T-helper 17 cell (primary cell): ENCODE data around the gene GIMAP6. TPM values are rescaled to one million over a fixed set of nuclear protein-coding genes. Genes with fewer than 3 reads are reported as not detected.
"Not testable (repeated sequence)": the region's sequence is repeated elsewhere in the genome, so short reads cannot be mapped to it uniquely, and the experiment has no call there.

Experiments
- ATAC-seq: fragments of 150-1000 bp; cut with Tn5 transposase; 2 replicates; pipeline ENCODE4 v1.10.0; 2021; ENCODE audit warnings: mild to moderate bottlenecking, moderate library complexity
- DNase-seq, 3 donors: peaks; one replicate each; pipeline versions ENCODE4 v3.0.0 to v3.0.0-alpha.2; 2020 to 2021
- H3K9me3 ChIP-seq: one replicate; pipeline ENCODE4 v1.7.0; 2013; ENCODE audit warnings: low read length, mild to moderate bottlenecking; ENCODE audit not compliant: control insufficient read depth, poor library complexity, severe bottlenecking
- H3K27ac Mint-ChIP-seq: one replicate; pipeline ENCODE4 v1.8.0; 2022; ENCODE audit warnings: mild to moderate bottlenecking, moderate library complexity, mixed read lengths
- H3K27me3 Mint-ChIP-seq: one replicate; pipeline ENCODE4 v1.8.0; 2022; ENCODE audit warnings: mixed read lengths
- H3K36me3 Mint-ChIP-seq: one replicate; pipeline ENCODE4 v1.8.0; 2022; ENCODE audit warnings: low read depth, mixed read lengths
- H3K4me1 Mint-ChIP-seq: one replicate; pipeline ENCODE4 v1.8.0; 2022; ENCODE audit warnings: mild to moderate bottlenecking, mixed read lengths
- H3K4me3 Mint-ChIP-seq: one replicate; pipeline ENCODE4 v1.8.0; 2022; ENCODE audit warnings: mild to moderate bottlenecking, moderate library complexity, mixed read lengths
- total RNA-seq, 4 donors: library from RNA in 2 of 4; stranded (reverse) in 2 of 4; gene quantifications; one replicate each; pipeline ENCODE4 v1.2.3 and lab custom pipeline; 2022 to 2026

The GIMAP6 gene
- total RNA-seq, 2 donors from 2014 or later: 25.5 to 48.3 TPM

- no peak overlapping the region for H3K4me3 Mint-ChIP-seq
- no peak for DNase-seq
- H3K36me3 Mint-ChIP-seq: peaks cover 5% of the 10 kb centered on the region
- peaks cover 9% of the 10 kb centered on the region for H3K4me1 Mint-ChIP-seq
- H3K9me3 ChIP-seq: peaks cover 3% of the 10 kb centered on the region
- ATAC-seq: no peak
- H3K27ac Mint-ChIP-seq: no peak overlapping the region
- no peaks in the 10 kb centered on the region for H3K27me3 Mint-ChIP-seq
Measured at GRCh38 chr7:150595361-150595760, 36.8 kb downstream of the GIMAP6 start.

GRCh38 chr7:150594805-150595204 is 37.4 kb downstream of the GIMAP6 start:
- Mint-ChIP-seq H3K4me1 (peaks cover 11% of the 10 kb centered on the region), H3K27ac (no peak overlapping the region), H3K36me3 (peaks cover 5% of the 10 kb centered on the region), H3K27me3 (no peaks in the 10 kb centered on the region), H3K4me3 (no peak overlapping the region)
- no peak for ATAC-seq
- DNase-seq: no peak
- peaks cover 3% of the 10 kb centered on the region for H3K9me3 ChIP-seq

GRCh38 chr7:150587551-150587950 is 44.6 kb downstream of the GIMAP6 start:
- Mint-ChIP-seq H3K27ac (no peak overlapping the region), H3K4me3 (no peak overlapping the region), H3K36me3 (peaks cover 2% of the 10 kb centered on the region), H3K4me1 (peaks cover 10% of the 10 kb centered on the region), H3K27me3 (no peaks in the 10 kb centered on the region)
- peaks cover 6% of the 10 kb centered on the region for H3K9me3 ChIP-seq
- ATAC-seq: no peak
- DNase-seq: no peak

- H3K4me1 Mint-ChIP-seq: peaks cover 10% of the 10 kb centered on the region
- no peaks in the 10 kb centered on the region for H3K27me3 Mint-ChIP-seq
- peaks cover 6% of the 10 kb centered on the region for H3K9me3 ChIP-seq
- ATAC-seq: peak; percentile 27
- DNase-seq: no peak
- H3K27ac Mint-ChIP-seq: peak overlapping the region; percentile 1
- no peak overlapping the region for H3K4me3 Mint-ChIP-seq
- H3K36me3 Mint-ChIP-seq: peaks cover 2% of the 10 kb centered on the region
Measured at GRCh38 chr7:150586785-150587152, 45.4 kb downstream of the GIMAP6 start.

GRCh38 chr7:150586068-150586784 is 46.0 kb downstream of the GIMAP6 start:
- ATAC-seq (peak; percentile 47), DNase-seq (no peak)
- H3K9me3 ChIP-seq: peaks cover 6% of the 10 kb centered on the region
- Mint-ChIP-seq H3K36me3 (no peaks in the 10 kb centered on the region), H3K4me1 (peaks cover 10% of the 10 kb centered on the region), H3K27ac (peak overlapping the region; percentile 1), H3K4me3 (no peak overlapping the region), H3K27me3 (no peaks in the 10 kb centered on the region)

GRCh38 chr7:150585199-150585598 is 47.0 kb downstream of the GIMAP6 start:
- DNase-seq: no peak
- ATAC-seq: no peak
- H3K4me1 Mint-ChIP-seq: peaks cover 7% of the 10 kb centered on the region
- no peaks in the 10 kb centered on the region for H3K36me3 Mint-ChIP-seq
- peaks cover 6% of the 10 kb centered on the region for H3K9me3 ChIP-seq
- H3K27ac Mint-ChIP-seq: no peak overlapping the region
- no peak overlapping the region for H3K4me3 Mint-ChIP-seq
- no peaks in the 10 kb centered on the region for H3K27me3 Mint-ChIP-seq

GRCh38 chr7:150580638-150581394 is 51.4 kb downstream of the GIMAP6 start:
- Mint-ChIP-seq H3K27me3 (no peaks in the 10 kb centered on the region), H3K4me3 (no peak overlapping the region), H3K4me1 (no peaks in the 10 kb centered on the region), H3K27ac (peak overlapping the region; percentile 1), H3K36me3 (peaks cover 5% of the 10 kb centered on the region)
- DNase-seq (no peak), ATAC-seq (no peak)
- peaks cover 6% of the 10 kb centered on the region for H3K9me3 ChIP-seq

GRCh38 chr7:150579979-150580637 is 52.1 kb downstream of the GIMAP6 start:
- DNase-seq: not testable (repeated sequence)

More at GRCh38 chr7:150579979-150580637, 52.1 kb downstream of the GIMAP6 start:
- peak overlapping the region; percentile 1 for H3K27ac Mint-ChIP-seq
- H3K27me3 Mint-ChIP-seq, H3K36me3 Mint-ChIP-seq, H3K4me3 Mint-ChIP-seq, H3K4me1 Mint-ChIP-seq, H3K9me3 ChIP-seq: not testable (repeated sequence)
- ATAC-seq: peak; percentile 23

Other genes with a start within 250 kb of the GIMAP6 start
- 10 to 100 TPM in 1 of 2 donors, 1 to 10 TPM in 1; 8.1 to 12.0 TPM for gene GIMAP8, start 181.8 kb downstream of the GIMAP6 start, total RNA-seq
- 10 to 100 TPM; 62.7 to 68.3 TPM for gene GIMAP7, start 117.5 kb downstream of the GIMAP6 start, total RNA-seq
- 100 to 1,000 TPM in 1 of 2 donors, 10 to 100 TPM in 1; 62.1 to 113 TPM for gene GIMAP4, start 65.0 kb downstream of the GIMAP6 start, total RNA-seq
- 10 to 100 TPM; 53.7 to 68.2 TPM for gene GIMAP2, start 53.3 kb upstream of the GIMAP6 start, total RNA-seq
- gene GIMAP1, start 84.2 kb upstream of the GIMAP6 start, total RNA-seq: 10 to 100 TPM; 14.1 to 23.0 TPM
- gene GIMAP5, start 105.0 kb upstream of the GIMAP6 start, total RNA-seq: 10 to 100 TPM; 44.1 to 65.3 TPM
- not detected for gene TMEM176B, start 168.0 kb upstream of the GIMAP6 start, total RNA-seq
- under 1 TPM in 1 of 2 donors, not detected in 1; 0.20 TPM for gene TMEM176A, start 168.4 kb upstream of the GIMAP6 start, total RNA-seq
- not detected for gene AOC1, start 220.1 kb upstream of the GIMAP6 start, total RNA-seq